Immature natural killer cell (primary cell): Measurements from ENCODE around the gene MYO1D. TPM values are rescaled to one million over a fixed set of nuclear protein-coding genes. Genes with fewer than 3 reads are reported as not detected.
"Not testable (repeated sequence)": the region's sequence is repeated elsewhere in the genome, so short reads cannot be mapped to it uniquely, and the experiment has no call there.

Experiments used
- DNase-seq, 3 donors: peaks; one replicate each; pipeline ENCODE4 v3.0.0; 2022; ENCODE audit warnings: mixed read lengths in 1 of 3
- H3K27ac Mint-ChIP-seq, 6 donors: one replicate each; pipeline ENCODE4 v1.8.0; 2020; ENCODE audit warnings: mixed read lengths in 6 of 6, mild to moderate bottlenecking in 5 of 6, inconsistent platforms in 4 of 6, moderate library complexity in 3 of 6
- H3K27me3 Mint-ChIP-seq, 3 donors: one replicate each; pipeline ENCODE4 v1.8.0; 2020 to 2021; ENCODE audit warnings: low read depth in 3 of 3, mild to moderate bottlenecking in 3 of 3, mixed read lengths in 3 of 3, moderate library complexity in 3 of 3, inconsistent platforms in 1 of 3
- H3K36me3 Mint-ChIP-seq, 3 donors: one replicate each; pipeline ENCODE4 v1.8.0; 2020; ENCODE audit warnings: mixed read lengths in 3 of 3, inconsistent platforms in 2 of 3, mild to moderate bottlenecking in 2 of 3
- H3K4me1 Mint-ChIP-seq, 2 donors: one replicate each; pipeline ENCODE4 v1.8.0; 2020; ENCODE audit warnings: inconsistent platforms in 2 of 2, mild to moderate bottlenecking in 2 of 2, mixed read lengths in 2 of 2, moderate library complexity in 1 of 2
- H3K4me3 Mint-ChIP-seq, 5 donors: one replicate each; pipeline ENCODE4 v1.8.0; 2020; ENCODE audit warnings: mild to moderate bottlenecking in 5 of 5, mixed read lengths in 5 of 5, inconsistent platforms in 3 of 5, moderate library complexity in 3 of 5
- H3K9me3 Mint-ChIP-seq, 6 donors: one replicate each; pipeline ENCODE4 v1.8.0; 2020; ENCODE audit warnings: mild to moderate bottlenecking in 6 of 6, mixed read lengths in 6 of 6, inconsistent platforms in 4 of 6, moderate library complexity in 3 of 6
- polyA plus RNA-seq, 3 donors: library from polyadenylated mRNA; unstranded; fragments of 300-500 nt; fragmentation: Illumina TruSeq; gene quantifications; one replicate each; pipeline ENCODE4 v1.2.3, GENCODE V29; 2021

Gene MYO1D
- polyA plus RNA-seq, 3 donors from 2014 or later, result 2.0 to 7.9 TPM; not detected in 1

DNA sequence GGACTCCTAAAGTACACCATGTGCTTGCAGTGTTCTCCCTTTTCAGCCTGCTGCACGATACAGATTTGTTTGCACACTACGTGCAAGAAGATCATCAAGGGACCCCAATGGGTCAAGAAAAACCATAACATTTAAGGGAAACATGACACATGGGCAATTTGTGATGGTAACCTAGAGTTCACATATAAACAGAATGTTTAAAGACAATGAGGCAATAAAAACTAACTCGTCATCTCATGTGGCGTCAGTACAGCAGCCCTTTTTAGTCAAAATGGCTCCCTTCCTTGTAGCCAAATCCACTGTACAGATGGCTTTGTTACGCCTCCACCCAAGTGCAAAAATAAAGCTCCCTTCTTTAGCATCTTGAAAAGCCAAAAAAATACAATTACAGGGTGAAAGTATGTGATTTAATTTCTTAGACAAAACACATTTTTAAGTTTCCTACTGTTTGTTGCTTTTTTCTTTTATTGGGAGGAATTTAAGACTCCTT, 216.4 kb downstream of the MYO1D start:
- no peak for DNase-seq
- H3K4me3 Mint-ChIP-seq, result no peak overlapping the region
- peaks cover 0 to 6% (median 2%) of the 10 kb centered on the region in 3 donors for H3K27me3 Mint-ChIP-seq
- H3K36me3 Mint-ChIP-seq, result peaks cover 3 to 9% (median 5%) of the 10 kb centered on the region in 3 donors
- H3K9me3 Mint-ChIP-seq, result no peaks in the 10 kb centered on the region
- no peaks in the 10 kb centered on the region for H3K4me1 Mint-ChIP-seq
- no peak overlapping the region for H3K27ac Mint-ChIP-seq

DNA sequence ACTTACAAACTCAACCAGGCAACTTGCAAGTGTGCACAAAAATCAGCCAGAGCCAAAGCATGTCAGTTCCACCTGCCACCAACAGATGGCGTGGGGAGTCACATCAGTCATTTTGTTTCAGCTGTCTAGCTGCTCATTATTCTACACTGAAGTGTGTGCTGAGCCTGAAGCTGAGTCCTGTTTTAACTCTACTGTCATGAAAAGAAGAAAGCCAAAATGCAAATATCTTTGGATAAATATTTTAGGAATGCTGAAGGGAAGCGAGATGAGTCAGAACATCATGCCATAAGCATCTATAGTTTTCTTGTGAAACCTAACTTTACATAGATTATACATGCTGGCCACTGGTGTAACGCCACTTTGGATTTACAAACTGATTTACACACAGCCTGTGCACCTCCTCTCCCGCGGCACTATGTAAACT, 217.5 kb downstream of the MYO1D start:
- H3K27ac Mint-ChIP-seq, result no peak overlapping the region
- no peak overlapping the region for H3K4me3 Mint-ChIP-seq
- peaks cover 0 to 4% (median 2%) of the 10 kb centered on the region in 3 donors for H3K27me3 Mint-ChIP-seq
- peaks cover 9 to 20% (median 11%) of the 10 kb centered on the region in 3 donors for H3K36me3 Mint-ChIP-seq
- peak; percentile 39 to 59 (median 56) for DNase-seq
- H3K9me3 Mint-ChIP-seq, result no peaks in the 10 kb centered on the region
- H3K4me1 Mint-ChIP-seq, result no peaks in the 10 kb centered on the region

DNA sequence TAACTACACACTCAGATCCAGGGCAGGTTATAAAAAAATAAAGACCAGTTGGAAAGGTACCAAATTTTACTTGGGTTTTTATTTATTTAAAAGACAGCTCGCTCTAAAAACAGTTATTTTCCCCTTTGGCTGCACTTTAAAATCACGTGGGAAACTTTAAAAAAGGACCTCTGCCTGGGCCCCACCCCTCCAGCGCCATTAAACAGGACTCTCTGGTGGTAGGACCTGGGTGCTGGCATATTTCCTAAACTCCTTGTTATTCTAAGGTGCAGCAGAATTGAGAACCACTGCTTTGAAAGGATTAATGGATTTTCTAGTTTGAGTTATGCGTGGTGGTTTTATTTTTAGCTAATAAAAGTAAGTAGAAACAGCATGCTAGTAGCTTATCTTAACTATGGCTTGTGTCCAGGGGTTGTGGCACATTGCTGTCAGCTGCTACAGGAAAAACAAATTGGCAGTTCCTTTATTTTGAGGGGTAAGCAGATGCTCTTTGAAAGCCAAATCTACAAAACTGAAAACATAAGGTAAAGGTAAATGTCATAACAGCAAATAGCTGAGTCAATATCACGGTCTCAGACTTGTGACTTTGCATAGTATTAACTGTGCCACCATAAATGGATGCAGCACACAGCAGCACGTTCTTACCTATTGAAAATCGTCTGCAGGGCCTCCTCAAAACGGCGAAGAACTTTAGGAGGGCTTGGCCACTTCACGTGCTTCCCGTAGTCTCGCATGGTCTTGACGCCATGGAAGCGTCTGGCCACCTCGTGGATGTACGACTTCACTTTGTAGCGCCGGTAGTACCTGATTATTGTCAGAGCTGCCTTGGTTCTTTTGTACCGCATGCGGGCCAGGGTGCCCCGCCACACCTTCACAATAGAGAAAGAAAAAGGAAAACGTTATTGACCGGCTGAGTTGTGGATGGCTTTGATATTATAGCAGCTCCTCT, 218.2 kb downstream of the MYO1D start:
- peaks cover 0 to 4% (median 2%) of the 10 kb centered on the region in 3 donors for H3K27me3 Mint-ChIP-seq

DNA sequence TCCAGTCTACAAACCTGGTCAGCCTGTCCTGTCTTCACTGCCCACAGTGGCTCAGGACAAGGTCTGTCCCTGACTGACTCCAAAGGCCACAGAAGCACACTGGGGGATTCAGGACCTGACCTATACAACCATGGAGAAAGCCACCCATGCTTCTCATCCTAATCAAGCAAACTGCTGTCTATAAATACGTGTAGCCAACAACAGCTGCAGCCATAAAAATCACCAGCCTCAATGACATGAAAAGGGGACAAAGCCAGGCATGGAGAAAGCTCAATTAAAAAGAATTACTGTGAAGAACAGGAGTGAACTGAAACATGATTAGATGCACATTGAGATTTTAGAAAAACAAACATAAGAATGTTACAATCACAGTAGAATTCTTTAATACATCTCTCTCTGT, 220.0 kb downstream of the MYO1D start:
- Mint-ChIP-seq H3K27me3 (peaks cover 0 to 3% (median 0%) of the 10 kb centered on the region in 3 donors), H3K4me3 (no peak overlapping the region), H3K36me3 (peaks cover 14 to 30% (median 19%) of the 10 kb centered on the region in 3 donors), H3K9me3 (no peaks in the 10 kb centered on the region), H3K4me1 (no peaks in the 10 kb centered on the region), H3K27ac (no peak overlapping the region)
- DNase-seq, result no peak

More for the DNA sequence above, 218.2 kb downstream of the MYO1D start:
- H3K4me3 Mint-ChIP-seq, result no peak overlapping the region
- H3K9me3 Mint-ChIP-seq, result no peaks in the 10 kb centered on the region
- no peaks in the 10 kb centered on the region for H3K4me1 Mint-ChIP-seq
- no peak for DNase-seq
- H3K27ac Mint-ChIP-seq, result no peak overlapping the region
- peaks cover 13 to 23% (median 15%) of the 10 kb centered on the region in 3 donors for H3K36me3 Mint-ChIP-seq

DNA sequence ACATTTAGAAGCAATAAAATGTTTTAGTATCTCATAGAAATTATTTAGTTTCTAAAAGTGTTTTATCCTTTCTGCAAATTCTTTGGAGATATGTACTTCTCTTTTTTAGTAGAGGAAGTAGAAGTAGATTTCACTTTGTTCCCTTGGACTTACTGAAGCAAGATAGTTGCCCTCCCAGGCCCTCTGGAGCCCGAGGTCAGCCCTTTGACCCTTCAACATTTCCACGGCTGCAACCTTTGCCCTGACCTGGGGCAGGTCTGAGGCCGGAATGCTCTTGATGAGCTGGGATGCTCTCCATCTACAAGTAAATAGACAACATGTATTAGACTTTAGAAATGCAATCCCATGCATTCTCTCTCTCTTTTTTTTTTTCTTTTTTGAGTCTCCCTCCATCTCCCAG, 222.6 kb downstream of the MYO1D start:
- Mint-ChIP-seq H3K27ac (no peak overlapping the region), H3K4me3 (no peak overlapping the region), H3K27me3 (peaks cover 0 to 2% (median 0%) of the 10 kb centered on the region in 3 donors), H3K4me1 (no peaks in the 10 kb centered on the region), H3K9me3 (peaks cover 7 to 18% (median 13%) of the 10 kb centered on the region in 6 donors), H3K36me3 (peaks cover 33 to 51% (median 40%) of the 10 kb centered on the region in 3 donors)
- no peak for DNase-seq

DNA sequence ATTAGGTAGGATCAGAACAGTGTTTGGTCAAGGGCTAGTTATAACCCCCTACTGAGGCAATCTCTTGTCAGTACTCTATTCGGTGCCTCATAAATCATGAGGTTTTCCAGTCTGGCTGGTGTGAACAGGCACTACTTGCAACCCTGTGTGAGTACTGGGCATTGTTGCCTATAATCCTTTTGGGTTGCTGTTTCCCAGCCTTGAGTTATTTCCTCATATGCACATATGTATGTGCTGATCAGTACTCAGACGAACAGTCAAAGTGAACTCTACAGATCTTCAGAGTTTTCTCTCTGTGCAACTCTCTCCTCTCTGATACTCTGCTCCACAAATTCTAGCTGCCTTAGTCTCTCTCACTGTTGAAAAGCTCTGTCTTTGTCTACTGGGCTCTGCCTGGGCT, 225.8 kb downstream of the MYO1D start:
- no peak for DNase-seq
- Mint-ChIP-seq H3K4me1 (no peaks in the 10 kb centered on the region), H3K4me3 (no peak overlapping the region), H3K36me3 (peaks cover 38 to 48% (median 42%) of the 10 kb centered on the region in 3 donors), H3K27me3 (peaks cover 0 to 2% (median 0%) of the 10 kb centered on the region in 3 donors), H3K27ac (no peak overlapping the region), H3K9me3 (peaks cover 7 to 18% (median 13%) of the 10 kb centered on the region in 6 donors)

DNA sequence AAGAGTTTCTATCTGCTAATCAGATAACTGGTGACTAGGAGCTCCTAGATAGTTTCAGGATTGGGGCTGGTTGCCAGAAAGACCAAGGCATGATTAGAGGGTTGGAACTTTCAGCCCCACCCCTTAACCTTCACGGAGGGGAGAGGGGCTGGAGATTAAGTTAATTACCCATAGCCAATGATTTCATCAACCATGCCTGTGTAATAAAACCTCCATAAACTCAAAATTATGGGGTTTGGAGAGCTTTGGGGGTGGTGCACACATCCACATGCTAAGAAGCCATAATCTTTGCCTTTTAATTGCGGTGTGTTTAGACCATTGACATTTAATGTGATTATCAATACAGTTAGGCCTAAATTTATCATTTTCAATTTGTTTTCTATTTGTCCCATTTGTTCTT, 228.5 kb downstream of the MYO1D start:
- Mint-ChIP-seq H3K36me3 (peaks cover 27 to 34% (median 30%) of the 10 kb centered on the region in 3 donors), H3K27me3 (peaks cover 0 to 2% (median 0%) of the 10 kb centered on the region in 3 donors), H3K27ac (no peak overlapping the region), H3K4me1 (no peaks in the 10 kb centered on the region), H3K4me3 (no peak overlapping the region), H3K9me3 (peaks cover 7 to 18% (median 13%) of the 10 kb centered on the region in 6 donors)
- no peak for DNase-seq

DNA sequence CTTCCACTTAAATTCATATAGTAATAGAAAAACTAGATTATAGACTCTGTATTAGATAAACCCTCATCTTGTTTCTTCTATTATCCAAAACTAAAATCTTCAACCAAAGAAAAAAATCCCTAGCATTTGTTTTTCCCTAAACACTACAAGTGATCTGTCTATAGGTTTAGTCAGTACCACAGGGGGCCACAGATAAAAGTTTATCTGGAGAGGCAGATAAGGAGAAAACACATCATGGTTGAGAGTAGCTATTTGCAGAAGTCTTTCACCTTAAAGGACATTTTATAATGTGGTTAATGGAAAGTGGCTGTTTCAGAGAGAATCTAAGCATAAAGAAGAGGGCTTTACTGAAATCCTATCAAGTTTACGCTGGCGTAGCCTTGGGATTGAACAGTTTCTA, 230.0 kb downstream of the MYO1D start:
- peaks cover 7 to 18% (median 13%) of the 10 kb centered on the region in 6 donors for H3K9me3 Mint-ChIP-seq
- H3K4me1 Mint-ChIP-seq, result no peaks in the 10 kb centered on the region
- H3K4me3 Mint-ChIP-seq, result no peak overlapping the region

DNA sequence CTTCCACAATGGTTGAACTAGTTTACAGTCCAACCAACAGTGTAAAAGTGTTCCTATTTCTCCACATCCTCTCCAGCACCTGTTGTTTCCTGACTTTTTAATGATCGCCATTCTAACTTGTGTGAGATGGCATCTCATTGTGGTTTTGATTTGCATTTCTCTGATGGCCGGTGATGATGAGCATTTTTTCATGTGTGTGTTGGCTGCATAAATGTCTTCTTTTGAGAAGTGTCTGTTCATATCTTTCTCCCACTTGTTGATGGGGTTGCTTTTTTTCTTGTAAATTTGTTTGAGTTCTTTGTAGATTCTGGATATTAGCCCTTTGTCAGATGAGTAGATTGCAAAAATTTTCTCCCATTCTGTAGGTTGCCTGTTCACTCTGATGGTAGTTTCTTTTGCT, 235.4 kb downstream of the MYO1D start:
- not testable (repeated sequence) for H3K9me3 Mint-ChIP-seq, DNase-seq, H3K27ac Mint-ChIP-seq, H3K4me1 Mint-ChIP-seq, H3K27me3 Mint-ChIP-seq, H3K4me3 Mint-ChIP-seq, H3K36me3 Mint-ChIP-seq

More for the DNA sequence above, 230.0 kb downstream of the MYO1D start:
- peaks cover 26 to 28% (median 27%) of the 10 kb centered on the region in 3 donors for H3K36me3 Mint-ChIP-seq
- H3K27me3 Mint-ChIP-seq, result peaks cover 0 to 2% (median 0%) of the 10 kb centered on the region in 3 donors
- no peak overlapping the region for H3K27ac Mint-ChIP-seq
- no peak for DNase-seq

DNA sequence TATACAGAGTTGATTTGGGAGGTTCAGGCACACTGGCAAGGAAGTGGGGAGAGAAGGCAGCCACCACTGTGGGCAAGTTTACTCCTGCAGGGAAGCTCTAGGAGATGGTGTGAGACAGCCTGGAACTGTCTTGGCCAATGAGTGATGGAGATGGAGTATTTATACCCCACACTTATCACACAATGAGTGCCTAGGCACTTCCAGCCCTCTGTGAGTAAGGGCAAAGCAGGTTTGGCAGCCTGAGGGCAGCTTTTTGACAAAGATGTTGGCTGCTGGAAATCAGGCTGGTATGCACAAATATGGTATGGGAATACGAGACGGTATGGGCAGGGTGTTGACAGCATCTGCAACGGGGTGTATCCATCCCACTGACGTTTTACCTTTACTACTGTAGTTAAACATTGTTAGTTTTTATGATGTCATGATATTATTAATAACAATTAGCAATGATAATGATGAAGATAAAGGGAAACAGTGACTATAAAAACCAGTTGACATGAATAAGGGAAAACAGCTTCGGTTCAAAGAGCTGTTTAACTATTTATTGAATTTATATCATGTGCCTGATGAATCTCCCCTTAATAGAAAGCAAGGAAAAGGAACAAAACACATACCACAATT, 240.2 kb downstream of the MYO1D start:
- Mint-ChIP-seq H3K27ac (no peak overlapping the region), H3K4me1 (no peaks in the 10 kb centered on the region), H3K9me3 (peaks cover 0 to 5% (median under 1%) of the 10 kb centered on the region in 6 donors), H3K4me3 (no peak overlapping the region), H3K27me3 (peaks cover 0 to 3% (median 0%) of the 10 kb centered on the region in 3 donors), H3K36me3 (peaks cover 0 to 4% (median 0%) of the 10 kb centered on the region in 3 donors)
- no peak for DNase-seq

DNA sequence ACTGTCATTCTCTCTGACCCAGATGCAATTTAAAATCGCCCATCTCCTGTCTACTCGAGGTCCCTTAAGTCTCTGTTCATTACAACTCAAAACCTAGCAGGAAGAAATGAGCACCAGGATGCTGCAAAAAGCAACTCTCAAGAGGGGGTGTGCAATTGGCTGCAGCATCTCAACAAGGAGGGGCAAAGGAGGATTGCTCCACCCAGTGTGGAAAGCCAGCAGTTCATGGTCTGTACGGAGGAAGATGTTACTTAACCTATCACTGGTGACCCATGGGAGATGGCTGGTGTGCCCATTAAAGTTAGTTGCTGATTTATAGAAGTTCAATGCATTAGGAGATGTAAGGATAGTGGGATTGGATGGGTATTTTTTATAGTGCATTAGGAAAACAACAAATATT, 242.8 kb downstream of the MYO1D start:
- H3K27me3 Mint-ChIP-seq, result peaks cover 0 to 3% (median 0%) of the 10 kb centered on the region in 3 donors
- H3K4me1 Mint-ChIP-seq, result no peaks in the 10 kb centered on the region
- H3K4me3 Mint-ChIP-seq, result no peak overlapping the region
- H3K27ac Mint-ChIP-seq, result no peak overlapping the region
- no peak for DNase-seq
- no peaks in the 10 kb centered on the region for H3K9me3 Mint-ChIP-seq
- peaks cover 0 to 7% (median 0%) of the 10 kb centered on the region in 3 donors for H3K36me3 Mint-ChIP-seq

DNA sequence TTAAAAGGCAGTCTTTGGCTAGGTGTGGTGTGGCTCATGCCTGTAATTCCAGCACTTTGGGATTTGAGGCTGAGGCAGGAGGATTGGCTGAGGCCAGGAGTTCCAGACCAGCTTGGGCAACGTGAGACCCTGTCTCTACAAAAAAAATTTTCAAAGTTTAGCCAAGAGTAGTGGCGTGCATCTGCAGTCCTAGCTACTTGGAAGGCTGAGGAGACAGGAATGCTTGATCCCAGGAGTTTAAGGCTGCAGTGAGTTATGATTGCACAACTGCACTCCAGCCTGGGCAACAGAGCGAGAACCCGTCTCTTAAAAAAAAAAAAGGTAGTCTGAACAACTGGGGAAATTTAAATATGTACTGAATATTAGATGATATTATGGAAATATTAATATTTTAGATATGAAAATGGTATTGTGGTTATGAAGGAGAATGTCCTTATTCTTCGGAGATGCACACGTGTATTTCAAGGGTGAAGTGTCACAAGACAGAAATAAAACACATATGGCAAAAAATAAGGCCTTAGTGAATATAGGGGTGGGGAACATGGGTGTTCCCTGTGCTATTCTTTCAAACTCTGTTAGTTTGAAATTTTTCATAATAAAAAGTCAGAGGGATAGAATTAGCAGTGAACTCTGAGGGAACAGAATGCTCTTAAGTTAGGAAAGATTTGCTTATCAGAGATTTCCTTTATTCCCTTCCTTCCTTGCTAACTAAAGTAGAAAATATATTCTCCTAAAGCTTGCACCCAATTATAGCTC, 245.4 kb downstream of the MYO1D start:
- Mint-ChIP-seq H3K27me3 (peaks cover 0 to 3% (median 1%) of the 10 kb centered on the region in 3 donors), H3K36me3 (peaks cover 0 to 3% (median 3%) of the 10 kb centered on the region in 3 donors)

DNA sequence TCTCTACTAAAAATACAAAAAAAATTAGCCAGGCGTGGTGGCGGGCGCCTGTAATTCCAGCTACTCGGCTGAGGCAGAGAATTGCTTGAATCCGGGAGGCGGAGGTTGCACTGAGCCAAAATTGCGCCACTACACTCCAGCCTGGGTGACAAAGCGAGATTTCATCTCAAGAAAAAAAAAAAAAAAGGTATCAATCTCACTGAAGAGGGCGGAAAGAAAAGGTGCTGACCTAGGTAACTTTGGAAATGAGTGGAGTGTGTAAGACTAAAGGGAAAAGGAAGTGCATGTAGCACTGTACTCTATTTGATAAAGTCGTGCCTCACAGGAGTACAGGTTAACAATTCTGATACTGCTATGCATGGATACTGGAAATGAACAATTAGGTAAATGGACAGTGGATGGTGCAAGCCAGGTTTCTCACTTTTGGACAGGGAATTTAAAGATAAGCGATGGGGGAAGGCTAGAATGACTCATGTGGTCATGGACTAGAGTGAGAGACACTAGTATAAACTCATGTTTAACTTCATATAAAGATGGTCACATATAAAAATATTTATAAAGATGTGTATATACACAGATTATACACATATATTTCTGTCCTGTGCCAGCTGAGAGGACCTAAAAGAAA, 247.2 kb downstream of the MYO1D start:
- Mint-ChIP-seq H3K4me3 (no peak overlapping the region), H3K27me3 (peaks cover 0 to 3% (median 1%) of the 10 kb centered on the region in 3 donors), H3K27ac (no peak overlapping the region), H3K4me1 (no peaks in the 10 kb centered on the region), H3K36me3 (peaks cover 0 to 3% (median 3%) of the 10 kb centered on the region in 3 donors), H3K9me3 (no peaks in the 10 kb centered on the region)
- no peak for DNase-seq

More for the DNA sequence above, 245.4 kb downstream of the MYO1D start:
- no peak overlapping the region for H3K4me3 Mint-ChIP-seq
- H3K4me1 Mint-ChIP-seq, result no peaks in the 10 kb centered on the region
- DNase-seq, result no peak
- no peak overlapping the region for H3K27ac Mint-ChIP-seq
- no peaks in the 10 kb centered on the region for H3K9me3 Mint-ChIP-seq
